ENCODE data around the gene NKIRAS1.

The NKIRAS1 gene

DNA sequence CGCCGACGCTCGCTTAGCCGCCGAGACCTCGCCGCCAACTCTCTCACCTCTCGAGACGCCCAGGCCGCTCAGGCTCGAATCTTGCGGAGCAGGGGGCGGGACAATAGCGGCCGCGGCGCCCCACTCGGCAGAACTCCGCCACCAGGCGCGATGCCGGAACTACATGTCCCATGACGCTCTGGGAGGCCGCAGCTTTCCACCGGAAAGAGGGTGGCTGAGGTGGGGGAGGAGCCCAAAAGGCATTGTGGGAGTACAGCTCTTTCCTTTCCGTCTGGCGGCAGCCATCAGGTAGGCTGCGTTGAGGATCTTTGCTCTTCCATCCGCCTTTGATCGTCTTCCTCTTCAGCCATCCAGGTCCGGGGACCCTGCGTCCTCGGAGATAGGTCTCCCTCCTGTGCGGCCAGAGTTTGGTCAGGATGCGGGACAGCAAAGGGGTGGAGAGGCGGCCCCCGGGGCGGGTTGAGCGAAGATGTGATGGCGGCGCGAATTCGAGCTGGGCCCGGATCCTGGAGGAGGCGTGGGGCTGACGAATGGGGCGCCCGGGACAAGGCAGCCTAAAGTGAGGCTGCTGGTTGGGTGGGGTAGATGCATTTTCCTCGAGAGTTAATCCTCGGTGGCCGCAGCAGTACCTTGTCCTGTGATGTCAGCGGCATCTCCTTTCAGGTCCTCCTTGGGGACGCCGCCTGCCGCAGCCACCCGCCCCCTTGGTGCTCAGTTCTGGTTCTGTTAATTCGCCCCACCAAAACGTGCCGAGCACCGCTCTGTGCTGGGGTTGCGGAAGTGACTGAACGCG lies at the start of gene NKIRAS1, which contains the start of gene RPL15:
TSS of gene NKIRAS1 (minus strand) at position 105 of the 793 bp plus-strand sequence. CDS start 6,086 bp downstream, outside the sequence.
TSS of gene RPL15 (plus strand) at position 247 of the 793 bp plus-strand sequence. CDS start 728 bp downstream, outside the sequence.
- peak; percentile 91 for DNase-seq (ENCODE audit: low read depth in 1 of 2, low spot score in 1 of 2)

GRCh38 chr3:23966328-23966727 lies 49.5 kb upstream of the NKIRAS1 start:
- no peak for DNase-seq (ENCODE audit: low read depth in 1 of 2, low spot score in 1 of 2)

- DNase-seq (ENCODE audit: low read depth in 1 of 2, low spot score in 1 of 2), result no peak
These were observed 47.9 kb upstream of the NKIRAS1 start for GRCh38 chr3:23964537-23965235.

DNA sequence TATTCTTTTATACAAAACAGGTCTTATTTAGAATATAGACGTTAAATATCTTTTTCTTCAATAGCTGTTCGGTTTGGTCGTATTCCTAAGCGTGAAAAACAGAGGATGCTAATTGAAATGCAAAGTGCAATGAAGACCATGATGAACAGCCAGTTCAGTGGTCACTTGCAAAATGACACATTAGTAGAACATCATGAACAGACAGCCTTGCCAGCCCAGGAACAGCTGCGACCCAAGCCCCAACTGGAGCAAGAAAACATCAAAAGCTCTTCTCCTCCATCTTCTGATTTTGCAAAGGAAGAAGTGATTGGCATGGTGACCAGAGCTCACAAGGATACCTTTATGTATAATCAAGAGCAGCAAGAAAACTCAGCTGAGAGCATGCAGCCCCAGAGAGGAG lies 45.1 kb upstream of the NKIRAS1 start:
- no peak for DNase-seq (ENCODE audit: low read depth in 1 of 2, low spot score in 1 of 2)

DNA sequence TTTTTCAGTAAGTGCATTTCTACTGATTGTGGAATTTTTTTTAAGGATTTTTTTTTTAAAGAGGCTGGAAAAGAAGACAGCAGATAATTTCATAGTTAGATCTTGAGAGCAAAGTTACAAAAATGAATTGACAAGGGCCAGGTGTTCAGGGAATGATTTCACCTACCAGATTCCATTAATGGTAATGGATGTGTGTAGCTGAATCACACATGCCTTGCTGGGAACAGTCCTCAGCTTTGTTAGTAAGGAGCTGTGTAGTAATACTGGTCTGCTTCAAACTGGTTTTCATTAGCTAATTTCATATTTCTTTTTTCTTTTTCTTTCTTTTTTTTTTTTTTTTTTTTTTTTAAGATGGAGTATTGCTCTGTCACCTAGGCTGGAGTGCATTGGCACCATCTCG lies 44.3 kb upstream of the NKIRAS1 start:
- DNase-seq (ENCODE audit: low read depth in 1 of 2, low spot score in 1 of 2), result no peak

GRCh38 chr3:23960649-23961048 lies 43.9 kb upstream of the NKIRAS1 start:
- no peak for DNase-seq (ENCODE audit: low read depth in 1 of 2, low spot score in 1 of 2)

GRCh38 chr3:23959135-23959900 lies 42.5 kb upstream of the NKIRAS1 start:
- no peak for DNase-seq (ENCODE audit: low read depth in 1 of 2, low spot score in 1 of 2)

DNA sequence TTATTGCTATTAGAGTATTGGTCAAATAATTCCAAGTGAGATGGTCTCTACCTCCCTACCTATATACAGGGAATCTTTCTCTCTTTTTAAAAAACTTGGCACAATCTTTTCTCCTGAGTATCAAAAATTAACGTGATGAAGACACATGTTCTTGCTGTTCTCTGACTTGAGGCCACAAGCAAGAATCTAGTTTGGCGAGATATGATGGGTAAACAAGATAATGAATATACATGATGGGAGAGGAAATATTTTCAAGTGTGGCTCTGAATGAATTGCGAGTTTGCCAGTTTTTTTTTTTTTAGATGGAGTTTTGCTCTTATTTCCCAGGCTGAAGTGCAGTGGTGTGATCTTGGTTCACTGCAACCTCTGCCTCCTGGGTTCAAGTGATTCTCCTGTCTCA lies 39.9 kb upstream of the NKIRAS1 start:
- no peak for DNase-seq (ENCODE audit: low read depth in 1 of 2, low spot score in 1 of 2)

DNA sequence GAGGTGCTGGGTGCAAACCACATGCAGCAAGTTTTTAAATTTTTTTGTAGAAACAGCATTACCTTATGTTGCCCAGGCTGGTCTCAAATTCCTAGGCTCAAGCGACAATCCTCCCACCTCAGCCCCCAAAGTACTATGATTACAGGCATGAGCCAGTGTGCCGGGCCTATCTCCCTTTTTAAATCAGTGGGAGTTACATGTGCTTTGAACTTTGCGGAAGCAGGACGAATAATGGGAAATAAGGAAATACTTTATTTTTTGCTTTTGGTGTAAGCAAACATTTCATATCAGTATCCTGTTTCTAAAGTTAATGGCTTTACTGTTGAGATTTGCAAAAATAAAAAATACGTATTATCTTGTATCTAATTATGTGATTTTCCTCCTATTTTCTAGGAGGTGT lies 37.4 kb upstream of the NKIRAS1 start:
- DNase-seq (ENCODE audit: low read depth in 1 of 2, low spot score in 1 of 2), result no peak

DNA sequence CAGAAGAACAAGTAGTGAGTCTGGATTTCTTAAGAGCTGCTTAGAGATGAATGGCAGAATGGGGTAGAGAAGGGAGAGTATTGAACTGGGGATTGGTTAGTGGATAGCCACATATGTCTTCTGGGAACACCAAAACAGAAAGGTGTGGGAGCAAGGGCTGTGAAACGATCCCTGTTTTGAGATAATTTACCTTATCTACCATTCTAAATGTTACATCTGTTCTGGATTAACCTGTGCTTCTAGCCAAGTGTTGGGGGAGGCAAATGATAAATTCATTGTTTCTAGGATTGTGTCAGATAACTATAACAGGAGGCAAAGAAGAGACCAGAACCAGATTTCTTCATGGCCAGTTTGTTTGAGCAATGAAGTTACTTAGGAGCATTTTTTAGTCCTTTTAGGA lies 36.7 kb upstream of the NKIRAS1 start:
- DNase-seq (ENCODE audit: low read depth in 1 of 2, low spot score in 1 of 2), result no peak

- DNase-seq (ENCODE audit: low read depth in 1 of 2, low spot score in 1 of 2), result no peak
These were observed 35.9 kb upstream of the NKIRAS1 start for GRCh38 chr3:23952646-23953045.

GRCh38 chr3:23950293-23950692 lies 33.5 kb upstream of the NKIRAS1 start:
- no peak for DNase-seq (ENCODE audit: low read depth in 1 of 2, low spot score in 1 of 2)

DNA sequence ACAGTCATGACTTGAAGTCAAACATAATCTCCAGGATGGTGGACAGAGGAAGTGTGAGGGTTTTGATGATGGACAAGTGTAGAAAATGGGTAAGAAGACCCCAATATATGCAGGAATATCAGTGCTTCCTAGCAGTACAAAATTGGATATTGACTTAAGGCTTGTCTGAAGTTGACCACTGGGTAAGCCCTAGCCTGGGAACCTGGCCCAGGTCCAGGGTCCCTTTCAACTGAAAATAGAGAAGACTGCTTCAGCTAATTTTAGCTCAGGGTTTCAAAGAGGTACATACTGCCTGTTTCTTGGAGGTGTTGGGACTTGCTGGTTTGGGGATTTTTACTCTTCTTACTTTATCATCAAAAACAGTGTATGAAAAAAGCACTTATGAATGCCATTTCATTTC lies 33.0 kb upstream of the NKIRAS1 start:
- no peak for DNase-seq (ENCODE audit: low read depth in 1 of 2, low spot score in 1 of 2)

DNA sequence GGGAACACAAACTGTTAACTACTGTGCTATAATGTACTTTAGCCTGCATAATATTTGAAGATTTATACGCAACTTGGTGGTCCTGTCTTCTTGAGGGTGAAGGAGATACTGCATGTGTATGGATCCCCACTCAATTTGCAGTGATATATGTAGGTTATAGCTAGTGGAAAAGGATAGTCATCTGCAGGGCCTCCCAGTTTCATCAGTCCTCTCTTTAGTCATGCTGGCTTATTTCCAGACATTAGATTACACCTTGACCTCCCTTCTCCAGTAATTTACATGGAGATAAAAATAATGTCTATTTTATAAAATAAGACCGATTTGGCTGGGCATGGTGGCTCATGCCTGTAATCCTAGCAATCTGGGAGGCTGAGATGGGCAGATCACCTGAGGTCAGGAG lies 32.0 kb upstream of the NKIRAS1 start:
- DNase-seq (ENCODE audit: low read depth in 1 of 2, low spot score in 1 of 2), result no peak

- peak; percentile 97 for DNase-seq (ENCODE audit: low read depth in 1 of 2, low spot score in 1 of 2)
These were observed 29.3 kb upstream of the NKIRAS1 start for GRCh38 chr3:23945913-23946687.

DNA sequence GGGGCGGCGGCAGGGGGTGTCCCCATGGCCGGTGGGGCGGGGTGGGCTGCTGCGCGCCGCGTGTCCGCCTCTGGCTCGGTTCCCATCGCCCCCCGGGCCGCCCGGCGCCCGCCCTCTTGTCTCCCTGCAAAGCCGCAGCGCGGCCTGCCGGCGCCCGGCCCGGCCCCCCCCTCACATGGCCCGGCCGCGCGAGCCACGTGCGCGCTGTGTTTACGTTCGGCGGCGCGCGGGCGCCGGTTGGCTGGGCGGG lies 28.8 kb upstream of the NKIRAS1 start:
- no peak for DNase-seq (ENCODE audit: low read depth in 1 of 2, low spot score in 1 of 2)

GRCh38 chr3:23944861-23945662 lies 28.3 kb upstream of the NKIRAS1 start, which contains the start of gene NR1D2:
Gene NR1D2, plus strand, starts transcription at chr3:23945286. Its CDS starts 293 bp downstream, at chr3:23945579.
- peak; percentile 61 to 63 for DNase-seq (ENCODE audit: low read depth in 1 of 2, low spot score in 1 of 2)

DNA sequence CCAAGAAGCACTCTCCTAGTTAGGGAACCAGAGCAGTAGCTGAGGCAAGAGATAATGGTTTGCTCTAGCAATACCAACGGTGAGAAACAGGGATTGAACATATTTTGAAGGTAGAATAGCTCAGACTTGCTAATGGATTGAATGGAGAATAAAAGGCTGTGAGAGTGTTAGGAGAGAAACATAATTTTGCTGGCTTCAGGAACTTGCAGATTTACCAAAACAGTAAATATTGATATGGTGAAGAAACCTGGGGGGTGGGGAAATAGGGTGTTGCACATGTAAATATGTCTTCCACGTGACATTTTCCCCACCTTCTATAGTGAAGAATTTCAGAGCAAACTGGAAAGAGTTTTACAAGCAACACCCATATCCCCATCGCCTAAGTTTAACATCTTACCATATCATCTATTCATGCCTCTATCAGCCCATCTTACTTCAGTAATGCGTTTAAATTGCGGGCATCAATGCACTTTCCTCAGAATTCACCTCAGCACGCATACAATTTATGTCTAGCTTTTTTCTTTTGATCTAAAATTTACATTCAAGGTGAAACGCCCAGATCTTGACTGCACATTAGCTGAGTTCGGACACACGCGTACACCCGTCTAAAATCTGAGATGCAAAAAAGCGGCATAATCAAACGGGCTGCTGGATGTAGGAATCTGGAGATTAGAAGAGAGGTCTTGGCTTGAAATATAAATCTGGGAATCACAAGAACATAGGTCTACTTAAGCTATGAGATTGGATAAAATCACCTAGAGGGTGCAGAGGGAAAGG lies 27.4 kb upstream of the NKIRAS1 start:
- DNase-seq (ENCODE audit: low read depth in 1 of 2, low spot score in 1 of 2), result no peak

DNA sequence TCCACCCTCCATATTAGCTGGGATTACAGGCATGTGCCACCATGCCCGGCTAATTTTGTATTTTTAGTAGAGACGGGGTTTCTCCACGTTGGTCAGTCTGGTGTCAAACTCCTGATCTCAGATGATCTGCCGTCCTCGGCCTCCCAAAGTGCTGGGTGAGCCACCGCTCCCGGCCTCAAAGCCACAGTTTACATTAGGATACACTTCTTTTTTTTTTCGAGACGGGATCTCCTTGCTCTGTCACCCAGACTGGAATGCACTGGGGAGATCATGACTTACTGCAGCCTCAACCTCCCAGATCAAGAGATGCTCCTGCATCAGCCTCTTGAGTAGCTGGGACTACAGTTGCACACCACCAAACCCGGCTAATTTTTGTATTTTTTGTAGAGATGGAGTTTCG lies 25.8 kb upstream of the NKIRAS1 start:
- no peak for DNase-seq (ENCODE audit: low read depth in 1 of 2, low spot score in 1 of 2)

DNA sequence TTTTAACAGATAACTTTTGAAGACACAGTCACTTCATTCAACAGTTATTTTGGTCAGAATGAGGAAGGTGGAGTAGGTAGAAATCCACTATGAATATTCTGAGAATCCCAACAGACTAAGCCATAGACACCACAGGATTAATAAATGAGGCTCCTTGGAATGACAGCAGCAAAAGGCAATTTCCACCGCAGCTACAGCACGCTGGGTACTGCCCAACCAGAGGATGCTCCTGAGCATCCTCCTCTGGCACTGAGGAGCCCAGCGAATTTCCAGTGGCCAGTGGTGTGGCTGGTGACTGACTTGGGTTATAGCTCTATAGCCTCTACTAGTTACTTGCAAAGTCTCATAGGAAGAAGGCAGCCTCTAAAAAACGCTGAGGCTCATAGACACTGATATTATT lies 24.6 kb upstream of the NKIRAS1 start:
- DNase-seq (ENCODE audit: low read depth in 1 of 2, low spot score in 1 of 2), result no peak
